ENCODE results near the gene TMEM129. TPM values are rescaled to one million over a fixed set of nuclear protein-coding genes. Genes with fewer than 3 reads are reported as not detected.

The TMEM129 gene, protein sequence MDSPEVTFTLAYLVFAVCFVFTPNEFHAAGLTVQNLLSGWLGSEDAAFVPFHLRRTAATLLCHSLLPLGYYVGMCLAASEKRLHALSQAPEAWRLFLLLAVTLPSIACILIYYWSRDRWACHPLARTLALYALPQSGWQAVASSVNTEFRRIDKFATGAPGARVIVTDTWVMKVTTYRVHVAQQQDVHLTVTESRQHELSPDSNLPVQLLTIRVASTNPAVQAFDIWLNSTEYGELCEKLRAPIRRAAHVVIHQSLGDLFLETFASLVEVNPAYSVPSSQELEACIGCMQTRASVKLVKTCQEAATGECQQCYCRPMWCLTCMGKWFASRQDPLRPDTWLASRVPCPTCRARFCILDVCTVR
- total RNA-seq (2014; rRNA removed; shearing (Covaris generic)): 15.5 and 18.6 TPM in 2 replicates

DNA sequence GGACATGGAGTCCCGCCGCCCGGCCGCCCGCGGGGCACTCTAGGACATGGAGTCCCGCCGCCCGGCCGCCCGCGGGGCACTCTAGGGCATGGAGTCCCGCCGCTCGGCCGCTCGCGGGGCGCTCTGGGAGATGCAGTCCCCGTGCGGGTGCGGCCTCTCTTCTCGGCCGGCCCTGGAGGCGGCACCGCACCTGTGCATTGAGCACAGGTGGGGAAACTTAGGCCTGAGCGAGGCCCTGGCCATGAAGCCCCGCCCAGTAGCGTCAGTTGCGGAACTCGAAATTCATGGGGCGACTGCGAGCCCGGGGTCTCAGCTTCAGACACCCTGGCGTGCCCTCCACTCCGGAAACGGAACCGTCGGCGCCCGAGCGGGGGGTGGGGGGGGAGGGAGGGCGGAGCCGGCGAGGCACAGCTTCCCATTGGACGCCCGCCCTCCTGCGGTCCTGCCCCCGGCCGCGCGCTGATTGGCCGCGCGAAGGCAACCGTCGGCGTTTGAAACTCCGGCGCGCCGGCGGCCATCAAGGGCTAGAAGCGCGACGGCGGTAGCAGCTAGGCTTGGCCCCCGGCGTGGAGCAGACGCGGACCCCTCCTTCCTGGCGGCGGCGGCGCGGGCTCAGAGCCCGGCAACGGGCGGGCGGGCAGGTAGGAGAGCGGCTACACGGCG, at the start of gene TMEM129, which contains the start of gene TACC3:
Gene TMEM129 (minus strand): TSS at position 321 of the 663 bp plus-strand sequence. CDS start 486 bp downstream, outside the sequence.
Gene TACC3 (plus strand): TSS at position 519 of the 663 bp plus-strand sequence. CDS start 1,901 bp downstream, outside the sequence.
- H3K9me3 ChIP-seq (replicated peaks): no peaks in the 10 kb centered on the region
- peaks cover 38% of the 10 kb centered on the region for H3K36me3 ChIP-seq

DNA sequence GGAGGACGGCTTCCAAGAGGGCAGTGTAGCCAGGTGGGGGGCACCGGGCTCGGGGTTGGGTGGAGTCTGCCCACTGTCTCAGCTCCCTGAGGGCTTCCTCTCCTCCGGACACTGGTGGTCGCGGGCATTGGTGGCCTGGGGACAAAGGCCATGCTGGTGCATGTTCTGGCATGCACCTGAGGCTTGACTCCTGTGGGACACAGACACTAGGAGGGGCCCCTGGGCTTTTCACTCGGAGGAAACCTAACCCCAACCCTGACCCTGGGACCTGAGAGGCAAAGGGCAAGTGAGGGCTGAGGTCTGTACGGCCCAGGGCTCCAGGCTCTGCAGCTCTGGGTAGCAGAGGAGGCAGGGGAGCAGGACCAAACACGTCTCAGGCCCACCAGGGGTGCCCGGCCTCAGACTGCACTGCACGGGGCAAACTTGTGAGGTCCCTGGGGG, 49.7 kb upstream of the TMEM129 start:
- no peaks in the 10 kb centered on the region for H3K9me3 ChIP-seq (replicated peaks)

More for the DNA sequence above, at the start of gene TMEM129, which contains the start of gene TACC3:
- Histone ChIP-seq H3K4me3 (peak within 1 kb of the TSS; percentile 70), H3K27ac (peak within 1 kb of the TSS; percentile 61), H3K27me3 (no peaks in the 10 kb centered on the region), H3K4me1 (peaks cover 6% of the 10 kb centered on the region; the same call in 1 of the 2 replicates)
- DNase-seq: peak; percentile 95 to 96

DNA sequence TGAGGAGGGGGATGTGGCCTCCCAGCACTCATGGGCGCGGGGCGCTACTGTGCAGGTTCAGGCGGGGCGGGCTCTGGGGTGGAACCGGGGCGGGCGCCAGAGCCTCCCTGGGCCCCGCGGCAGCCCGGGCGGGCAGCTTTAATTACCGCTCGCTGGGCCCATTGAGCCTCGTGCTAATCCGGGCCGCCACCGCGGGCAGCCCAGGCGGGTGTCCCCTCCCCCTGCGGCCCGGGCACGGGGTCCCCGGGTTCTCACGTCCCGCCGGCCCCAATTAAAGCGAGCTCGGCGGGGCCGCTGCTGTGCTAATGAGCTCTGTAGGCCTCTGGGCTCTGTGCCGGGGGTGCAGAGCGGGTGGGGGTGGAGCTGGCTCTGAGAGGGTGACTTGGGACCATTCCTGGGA, 49.1 kb upstream of the TMEM129 start:
- no peak overlapping the region for H3K4me3 ChIP-seq
- no peaks in the 10 kb centered on the region for H3K9me3 ChIP-seq (replicated peaks)
- H3K36me3 ChIP-seq: no peaks in the 10 kb centered on the region
- H3K27me3 ChIP-seq: peaks cover 62% of the 10 kb centered on the region
- peaks cover 53% of the 10 kb centered on the region for H3K4me1 ChIP-seq
- no peak for DNase-seq
- H3K27ac ChIP-seq: no peak overlapping the region

More for the DNA sequence above, 49.7 kb upstream of the TMEM129 start:
- no peak for DNase-seq
- no peaks in the 10 kb centered on the region for H3K36me3 ChIP-seq
- peaks cover 53% of the 10 kb centered on the region for H3K4me1 ChIP-seq
- no peak overlapping the region for H3K4me3 ChIP-seq
- H3K27me3 ChIP-seq: peaks cover 59% of the 10 kb centered on the region
- H3K27ac ChIP-seq: no peak overlapping the region

DNA sequence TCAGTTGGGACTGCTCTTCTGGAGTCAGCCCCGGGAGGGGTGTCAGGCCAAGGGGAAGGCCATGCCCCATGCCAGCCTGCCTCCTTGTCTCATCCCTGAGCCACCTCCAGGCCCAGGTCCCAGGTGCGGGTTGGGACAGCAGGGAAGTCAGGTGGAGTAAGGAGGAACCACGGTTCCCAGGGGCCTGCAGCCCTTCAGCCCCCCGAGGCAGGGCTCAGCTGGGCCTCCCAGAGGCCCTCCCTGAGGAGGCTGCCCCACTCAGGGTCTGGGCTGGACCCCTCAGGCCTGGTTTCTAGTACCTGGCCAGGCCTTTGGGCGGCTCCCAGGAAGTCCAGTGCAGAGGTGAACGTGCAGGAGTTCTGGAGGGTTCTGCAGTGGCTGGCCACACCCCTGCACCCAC, 48.6 kb upstream of the TMEM129 start:
- no peaks in the 10 kb centered on the region for H3K9me3 ChIP-seq (replicated peaks)
- peaks cover 62% of the 10 kb centered on the region for H3K27me3 ChIP-seq
- H3K4me1 ChIP-seq: peaks cover 53% of the 10 kb centered on the region

DNA sequence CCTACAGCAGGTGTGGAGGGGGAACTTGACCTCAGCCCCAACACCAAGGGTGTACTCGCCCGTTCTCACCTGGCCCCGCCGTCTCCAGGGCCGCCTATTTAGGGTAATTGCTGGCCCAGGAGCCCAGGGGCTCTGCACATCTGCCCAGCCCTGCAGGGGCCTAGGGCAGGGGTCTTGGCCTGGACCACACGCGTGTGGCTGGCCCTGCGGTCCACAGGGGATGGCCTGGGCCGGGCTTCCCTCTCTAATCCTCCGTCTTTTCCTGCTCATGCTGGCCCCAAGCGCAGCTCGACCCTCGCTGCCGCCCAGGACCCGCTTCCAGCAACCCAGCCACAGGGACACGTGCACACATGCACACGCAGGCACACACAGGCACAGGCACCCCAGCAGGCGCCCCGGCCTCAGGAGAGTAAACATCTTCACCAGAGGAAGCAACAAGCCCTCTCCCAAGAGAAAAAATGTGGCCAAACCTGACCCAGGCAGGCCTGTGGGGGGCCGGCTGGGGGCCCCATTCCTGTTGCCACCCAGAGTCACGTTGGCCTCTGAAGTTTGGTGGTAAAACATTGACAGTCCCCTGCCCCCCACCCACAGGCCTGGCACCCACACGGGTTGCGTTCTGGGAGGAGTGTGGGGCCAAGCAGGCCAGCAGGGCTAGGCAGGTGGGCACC, 47.4 kb upstream of the TMEM129 start:
- no peak overlapping the region for H3K27ac ChIP-seq
- H3K36me3 ChIP-seq: no peaks in the 10 kb centered on the region
- H3K9me3 ChIP-seq (replicated peaks): no peaks in the 10 kb centered on the region
- peaks cover 47% of the 10 kb centered on the region for H3K4me1 ChIP-seq
- no peak overlapping the region for H3K4me3 ChIP-seq
- peaks cover 62% of the 10 kb centered on the region for H3K27me3 ChIP-seq
- DNase-seq: no peak

More for the DNA sequence above, 48.6 kb upstream of the TMEM129 start:
- DNase-seq: no peak
- Histone ChIP-seq H3K4me3 (no peak overlapping the region), H3K36me3 (no peaks in the 10 kb centered on the region), H3K27ac (no peak overlapping the region)

DNA sequence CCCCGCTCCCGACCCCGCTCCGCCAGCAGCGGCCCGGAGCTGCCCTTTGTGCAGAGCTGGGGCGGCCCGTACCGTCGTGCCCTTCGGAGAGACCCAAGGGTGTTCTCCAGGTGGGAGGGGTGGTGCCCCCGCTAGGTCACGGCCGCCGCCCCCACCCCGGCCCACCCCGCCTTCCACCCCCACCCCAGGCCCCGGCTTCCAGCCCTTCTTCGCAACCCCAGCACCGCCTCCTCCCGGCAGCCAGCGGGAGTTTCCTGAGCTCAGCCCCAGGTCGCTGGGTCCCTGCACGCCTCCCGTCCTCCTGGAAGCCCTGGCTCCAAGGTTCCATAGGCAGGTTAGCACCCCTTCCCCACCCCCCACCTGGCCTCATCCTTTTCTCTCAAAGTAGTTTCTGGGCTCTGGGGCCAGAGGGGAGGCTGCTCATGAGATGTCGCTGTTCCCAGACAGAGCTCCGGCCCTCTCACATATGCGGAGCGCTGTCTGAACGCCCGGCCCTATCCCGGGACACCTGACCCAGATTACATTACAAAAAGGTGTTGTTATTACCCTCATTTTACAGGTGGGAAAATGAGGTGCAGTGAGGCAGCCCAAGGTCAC, 46.7 kb upstream of the TMEM129 start:
- Histone ChIP-seq H3K9me3 (replicated peaks) (no peaks in the 10 kb centered on the region), H3K27ac (no peak overlapping the region), H3K36me3 (no peaks in the 10 kb centered on the region), H3K4me1 (peaks cover 44% of the 10 kb centered on the region), H3K27me3 (peaks cover 62% of the 10 kb centered on the region), H3K4me3 (no peak overlapping the region)
- peak; percentile 53 for DNase-seq

DNA sequence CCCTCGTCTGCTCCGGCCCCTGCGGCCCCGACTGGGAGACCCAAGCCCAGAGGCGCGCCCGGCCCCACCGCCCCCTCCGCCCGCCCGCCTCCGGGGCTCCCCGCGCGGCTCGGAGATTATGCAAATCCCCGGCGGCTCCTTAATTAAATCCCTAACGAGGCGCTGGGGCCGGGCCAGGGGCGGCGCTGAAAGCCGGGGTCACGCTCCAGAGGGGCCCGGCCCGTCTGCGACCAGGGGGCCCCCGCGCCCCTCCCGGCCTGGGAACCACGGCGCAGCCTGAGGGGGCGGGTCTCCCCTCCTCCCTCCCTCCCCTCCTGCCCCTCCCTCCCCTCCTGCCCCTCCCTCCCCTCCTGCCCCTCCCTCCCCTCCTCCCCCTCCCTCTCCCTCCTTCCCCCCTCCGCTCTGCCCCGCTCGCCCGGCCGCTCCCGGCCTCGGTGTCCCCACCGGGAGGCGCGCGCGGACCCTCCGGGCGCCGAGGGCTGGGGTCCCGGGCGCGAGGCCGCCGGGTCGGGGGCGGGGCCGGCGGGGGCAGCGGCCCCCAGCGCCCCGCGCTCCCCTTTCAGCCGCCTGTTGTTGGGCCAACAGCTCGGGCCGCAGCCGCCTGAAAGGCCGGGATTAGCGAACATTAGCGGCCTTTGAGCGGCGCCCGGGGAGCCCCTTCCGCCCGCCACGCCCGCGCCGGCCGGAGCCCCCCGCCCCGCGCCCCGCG, 46.1 kb upstream of the TMEM129 start:
- Histone ChIP-seq H3K27me3 (peaks cover 57% of the 10 kb centered on the region), H3K4me1 (peaks cover 37% of the 10 kb centered on the region), H3K4me3 (peak overlapping the region; percentile 29; the same call in 1 of the 2 replicates), H3K27ac (no peak overlapping the region), H3K9me3 (replicated peaks) (no peaks in the 10 kb centered on the region), H3K36me3 (no peaks in the 10 kb centered on the region)
- no peak for DNase-seq

DNA sequence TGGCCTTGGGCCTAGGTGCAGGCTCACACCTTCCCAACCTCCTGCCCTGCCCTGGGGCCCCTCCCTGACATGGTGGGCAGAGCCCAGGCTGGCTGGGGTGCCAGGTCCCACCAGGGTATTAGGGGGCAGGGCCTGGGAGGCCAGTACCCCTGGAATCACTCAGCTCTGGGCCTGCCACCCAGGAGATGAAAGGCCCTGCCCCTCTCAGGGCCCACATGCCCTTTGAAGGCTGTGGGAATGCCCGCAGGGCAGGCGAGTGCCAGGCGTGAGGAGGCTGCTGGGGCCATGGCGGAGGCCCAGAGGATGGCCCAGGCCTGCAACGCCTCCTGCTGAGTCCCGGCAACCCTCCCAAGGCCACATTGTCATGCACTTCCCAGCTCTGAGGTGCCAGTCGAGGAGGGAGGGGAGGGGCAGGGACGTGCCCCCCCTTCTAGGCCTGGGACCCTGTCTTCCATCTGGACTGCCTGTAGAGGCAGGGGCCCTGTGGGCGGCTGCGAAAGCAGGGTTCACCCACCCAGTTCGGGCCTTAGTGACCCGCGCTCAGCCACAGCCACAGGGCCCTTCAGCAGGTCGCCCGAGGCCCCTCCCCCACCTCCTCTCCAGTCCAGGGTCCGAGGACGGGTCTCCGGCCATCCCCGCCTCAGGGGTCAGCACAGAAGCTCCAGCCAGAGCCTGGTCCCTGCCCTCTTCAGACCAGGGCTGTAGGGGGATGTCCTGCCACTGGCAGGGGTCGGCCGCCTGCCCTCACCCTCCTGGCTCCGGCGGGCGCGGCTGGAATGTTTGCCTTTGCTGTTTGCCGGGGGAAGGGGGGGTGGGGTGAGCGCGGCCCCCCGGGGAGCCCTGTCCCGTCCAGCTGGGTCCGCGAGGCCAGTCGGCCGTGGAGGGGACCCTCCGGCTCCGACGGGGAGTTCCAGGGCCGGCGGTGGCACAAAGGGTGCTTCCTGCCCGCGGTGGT, 45.3 kb upstream of the TMEM129 start:
- DNase-seq: no peak
- Histone ChIP-seq H3K9me3 (replicated peaks) (no peaks in the 10 kb centered on the region), H3K4me1 (peaks cover 29% of the 10 kb centered on the region), H3K27me3 (peaks cover 49% of the 10 kb centered on the region), H3K36me3 (no peaks in the 10 kb centered on the region), H3K4me3 (peak overlapping the region; percentile 29; the same call in 1 of the 2 replicates), H3K27ac (no peak overlapping the region)

DNA sequence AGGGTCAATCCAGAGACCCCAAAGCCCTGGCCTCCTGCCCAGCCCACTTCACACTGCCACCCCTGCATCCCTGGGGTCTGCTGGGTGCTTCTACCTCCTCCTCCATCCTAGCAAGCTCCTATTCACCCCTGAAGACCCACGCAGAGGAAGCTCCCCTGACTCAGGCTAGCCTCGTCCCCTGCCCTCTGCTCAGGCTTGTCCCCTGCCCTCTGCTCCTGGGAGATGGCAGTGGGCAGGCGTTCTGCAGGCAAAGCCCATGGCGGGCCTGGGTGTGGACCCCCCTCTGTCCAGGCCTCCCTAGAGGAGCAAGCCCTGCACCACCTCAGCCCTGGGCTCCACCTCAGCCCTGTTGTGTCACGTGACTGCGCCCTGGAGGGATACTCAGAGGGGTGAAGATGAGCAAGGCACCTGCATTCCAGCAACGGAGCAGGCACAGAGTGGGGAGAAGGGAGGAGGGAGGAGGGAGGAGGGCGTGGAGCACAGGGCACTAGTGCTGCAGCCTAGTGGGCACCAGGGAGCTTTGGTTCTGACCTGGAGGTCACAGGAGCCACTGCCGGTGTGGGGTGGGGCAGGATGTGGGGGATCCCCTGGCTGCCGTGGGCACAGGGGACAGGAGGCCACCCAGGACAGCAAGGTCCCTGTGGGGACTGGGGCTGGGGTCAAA, 44.4 kb upstream of the TMEM129 start:
- Histone ChIP-seq H3K9me3 (replicated peaks) (no peaks in the 10 kb centered on the region), H3K27me3 (peaks cover 40% of the 10 kb centered on the region), H3K36me3 (no peaks in the 10 kb centered on the region), H3K27ac (no peak overlapping the region), H3K4me3 (no peak overlapping the region), H3K4me1 (peaks cover 27% of the 10 kb centered on the region)
- DNase-seq: no peak

DNA sequence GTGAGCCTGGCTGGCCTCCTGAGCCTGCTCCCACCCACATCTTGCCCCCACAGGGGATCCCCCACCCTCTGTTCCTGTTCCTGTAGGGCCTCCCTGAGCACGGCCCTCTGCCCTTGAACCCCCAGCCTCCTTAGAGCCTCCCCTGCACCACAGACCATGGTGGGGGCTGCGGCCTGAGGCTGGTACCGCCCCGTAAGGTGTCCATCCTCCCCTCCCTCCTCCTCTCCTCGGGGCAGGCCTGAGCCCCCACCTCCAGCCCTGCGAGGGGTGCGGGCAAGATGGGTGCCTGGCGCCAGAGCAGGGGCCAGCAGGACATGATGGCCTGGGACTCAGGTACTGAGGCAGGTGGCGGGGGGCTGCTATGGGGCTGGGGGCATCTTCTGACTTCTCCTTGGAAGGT, 43.5 kb upstream of the TMEM129 start:
- Histone ChIP-seq H3K36me3 (no peaks in the 10 kb centered on the region), H3K4me3 (no peak overlapping the region), H3K4me1 (peaks cover 30% of the 10 kb centered on the region), H3K27me3 (peaks cover 32% of the 10 kb centered on the region), H3K27ac (no peak overlapping the region), H3K9me3 (replicated peaks) (no peaks in the 10 kb centered on the region)
- no peak for DNase-seq

DNA sequence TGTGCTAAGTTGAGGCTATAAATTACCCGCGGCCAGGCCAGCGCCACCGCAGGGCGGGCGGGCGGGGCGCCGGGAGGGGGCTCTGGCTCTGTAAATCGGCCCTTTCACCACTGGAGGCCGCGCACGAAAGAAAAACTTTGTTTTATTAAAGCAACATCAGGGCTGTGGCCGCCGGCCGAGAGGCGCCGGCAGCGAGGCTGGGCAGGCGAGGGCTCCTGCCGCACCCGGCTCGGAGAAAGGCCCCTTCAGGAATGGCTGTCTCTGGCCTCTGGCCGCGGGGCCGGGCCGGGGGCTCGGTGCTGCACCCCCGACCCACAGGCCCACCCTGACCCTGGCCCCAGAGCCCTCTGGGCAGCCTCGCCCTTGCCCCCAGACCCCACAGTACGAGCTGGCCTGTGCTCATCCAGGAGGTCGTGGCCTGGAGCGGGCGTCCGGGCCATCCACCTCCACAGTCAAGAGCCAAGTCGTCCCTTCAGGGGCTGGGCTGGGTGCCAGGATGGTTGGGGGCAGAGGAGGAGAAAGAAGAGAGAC, 42.5 kb upstream of the TMEM129 start:
- H3K9me3 ChIP-seq (replicated peaks): no peaks in the 10 kb centered on the region
- H3K4me1 ChIP-seq: peaks cover 41% of the 10 kb centered on the region
- H3K27me3 ChIP-seq: peaks cover 21% of the 10 kb centered on the region
- peak; percentile 59 to 60 for DNase-seq
- H3K4me3 ChIP-seq: peak overlapping the region; percentile 26
- H3K27ac ChIP-seq: no peak overlapping the region
- H3K36me3 ChIP-seq: no peaks in the 10 kb centered on the region

DNA sequence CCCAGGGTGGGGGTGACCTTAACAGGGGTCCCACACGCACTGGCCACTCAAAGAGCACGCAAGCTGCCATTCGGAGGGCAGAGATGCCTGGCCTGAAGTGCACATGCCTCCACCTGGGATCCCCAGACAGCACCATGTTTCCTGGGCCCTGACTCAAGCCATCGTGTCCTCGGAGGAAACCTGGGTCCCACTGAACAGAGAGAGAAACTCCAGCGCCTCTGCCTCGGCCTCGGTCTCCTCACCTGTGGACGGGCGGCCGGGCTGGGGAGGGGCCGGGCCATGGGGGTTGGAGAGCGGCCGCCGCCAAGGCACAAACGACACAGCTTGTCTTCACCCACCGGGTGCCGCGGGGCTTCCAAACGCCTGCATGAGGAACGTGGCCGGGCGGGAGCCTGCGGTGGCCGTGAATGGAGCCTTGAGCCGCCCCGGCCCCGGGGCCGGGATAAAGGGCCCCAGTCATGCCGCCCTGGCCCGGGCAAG, 42.0 kb upstream of the TMEM129 start:
- H3K36me3 ChIP-seq: no peaks in the 10 kb centered on the region
- H3K27ac ChIP-seq: no peak overlapping the region
- no peak for DNase-seq
- H3K27me3 ChIP-seq: peaks cover 16% of the 10 kb centered on the region
- H3K4me1 ChIP-seq: peaks cover 40% of the 10 kb centered on the region
- no peaks in the 10 kb centered on the region for H3K9me3 ChIP-seq (replicated peaks)
- no peak overlapping the region for H3K4me3 ChIP-seq

All from SJCRH30 (cell line).